Lung (tissue), 12 donors: ENCODE data around the gene SPTBN1. TPM values are rescaled to one million over a fixed set of nuclear protein-coding genes. Genes with fewer than 3 reads are reported as not detected.
A peak's percentile ranks its signal among the peaks of the same experiment; 100 is the strongest.

ENCODE experiments used
- ATAC-seq: fragments of 200-7000 bp; cut with Tn5 transposase; one replicate; pipeline ENCODE4 v1.9.1; 2020; ENCODE audit warnings: moderate number of reproducible peaks; ENCODE audit not compliant: insufficient read depth, low FRiP score
- DNase-seq, 3 donors: peaks; one replicate each; pipeline ENCODE4 v3.0.0-alpha.2; 2013 to 2017
- H3K27ac ChIP-seq, 2 donors: one replicate each; pipeline ENCODE4 v1.5.1; 2013; ENCODE audit warnings: mild to moderate bottlenecking in 2 of 2, moderate library complexity in 2 of 2, control low read depth in 1 of 2, inconsistent platforms in 1 of 2, low read depth in 1 of 2, low read length in 1 of 2
- H3K27me3 ChIP-seq, 3 donors: one replicate each; pipeline ENCODE4 v1.5.1; 2013; ENCODE audit warnings: low read length in 2 of 3; ENCODE audit not compliant: control insufficient read depth in 3 of 3, insufficient read depth in 3 of 3
- H3K36me3 ChIP-seq, 4 donors: one replicate each; pipeline ENCODE4 v1.5.1; 2013; ENCODE audit warnings: low read length in 4 of 4, mild to moderate bottlenecking in 1 of 4, moderate library complexity in 1 of 4; ENCODE audit not compliant: control insufficient read depth in 4 of 4, insufficient read depth in 4 of 4
- H3K4me1 ChIP-seq, 5 donors: one replicate each; pipeline ENCODE4 v1.5.1; 2013; ENCODE audit warnings: low read length in 5 of 5, mild to moderate bottlenecking in 2 of 5, moderate library complexity in 1 of 5; ENCODE audit not compliant: control insufficient read depth in 5 of 5, insufficient read depth in 5 of 5
- H3K4me3 ChIP-seq: one replicate; pipeline ENCODE4 v1.5.1; 2013; ENCODE audit warnings: mild to moderate bottlenecking, control low read depth, moderate library complexity
- H3K9ac ChIP-seq, 2 donors: one replicate each; pipeline ENCODE4 v1.5.1; 2013; ENCODE audit warnings: low read length in 2 of 2, control low read depth in 1 of 2; ENCODE audit not compliant: insufficient read depth in 1 of 2
- H3K9me3 ChIP-seq, 4 donors: one replicate each; pipeline ENCODE4 v1.5.1; 2013; ENCODE audit warnings: low read length in 3 of 4, mild to moderate bottlenecking in 1 of 4, moderate library complexity in 1 of 4; ENCODE audit not compliant: control insufficient read depth in 4 of 4, insufficient read depth in 3 of 4
- WGBS, 2 donors: extraction: QIAGEN DNeasy Blood & Tissue Kit; methylation state at CpG; one replicate each; pipeline ENCODE4 v1.1.7; 2013; 5-methylcytosine and 5-hydroxymethylcytosine counted together
- polyA plus RNA-seq, 2 donors: library from polyadenylated mRNA; stranded (reverse); fragments of 200-250 nt; gene quantifications; one replicate each; pipeline ENCODE4 v1.2.1, GENCODE V29; 2013
- total RNA-seq, 2 donors: library from RNA; depleted of rRNA in 1 of 2; stranded (reverse); fragments of >200 nt in 1 of 2; gene quantifications; one replicate each; pipeline ENCODE4 v1.2.1, GENCODE V29; 2014 to 2021
- TF ChIP-seq, protein P1 (sequence below): IDR thresholded peaks from 2 replicates; pipeline ENCODE4 v1.5.1; 2012; ENCODE audit warnings: mild to moderate bottlenecking; ENCODE audit errors: control extremely low read depth, extremely low read depth
- donor health status: control.
- donor health status: control.
- donor health status: Bipolar disorder and iron deficiency.
- donor health status: healthy.
- donor health status: DM: yes; HTN: yes; CAD: no.

Gene SPTBN1
- total and polyA plus RNA-seq, 4 donors = 89.4 to 715 (median 275) TPM

DNA sequence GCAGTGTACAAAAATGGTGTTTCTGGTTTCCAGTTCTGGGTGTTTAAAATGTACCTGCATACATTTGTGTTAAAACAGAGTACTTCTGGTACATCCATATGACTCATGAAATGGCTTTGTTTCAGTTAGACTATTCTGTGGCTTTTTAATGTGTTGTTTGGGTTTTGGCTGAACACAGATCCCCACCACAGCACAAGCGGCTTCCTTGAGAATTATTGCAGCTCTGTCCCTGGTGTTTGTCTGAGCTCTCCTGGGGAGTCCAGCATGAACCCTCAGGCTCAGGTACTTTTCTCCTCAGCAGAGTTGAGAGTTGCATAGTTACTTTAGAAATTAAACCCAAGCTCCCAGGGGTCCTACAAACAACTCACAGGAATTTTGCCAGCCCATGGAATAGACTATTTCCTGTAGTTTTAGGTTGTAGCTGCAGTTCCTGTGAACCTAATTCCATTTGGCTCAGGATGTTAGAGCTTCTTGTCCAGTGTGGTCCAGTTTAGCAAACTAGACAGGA, 202.5 kb downstream of the SPTBN1 start:
- Histone ChIP-seq H3K4me1 (no peaks in the 10 kb centered on the region), H3K27me3 (no peaks in the 10 kb centered on the region), H3K9ac (no peak overlapping the region), H3K36me3 (peaks cover 45 to 88% (median 62%) of the 10 kb centered on the region in 4 donors), H3K9me3 (no peaks in the 10 kb centered on the region), H3K27ac (peak overlapping the region in 1 of 2 donors; percentile 2), H3K4me3 (no peak overlapping the region)
- TF ChIP-seq, protein P1, sequence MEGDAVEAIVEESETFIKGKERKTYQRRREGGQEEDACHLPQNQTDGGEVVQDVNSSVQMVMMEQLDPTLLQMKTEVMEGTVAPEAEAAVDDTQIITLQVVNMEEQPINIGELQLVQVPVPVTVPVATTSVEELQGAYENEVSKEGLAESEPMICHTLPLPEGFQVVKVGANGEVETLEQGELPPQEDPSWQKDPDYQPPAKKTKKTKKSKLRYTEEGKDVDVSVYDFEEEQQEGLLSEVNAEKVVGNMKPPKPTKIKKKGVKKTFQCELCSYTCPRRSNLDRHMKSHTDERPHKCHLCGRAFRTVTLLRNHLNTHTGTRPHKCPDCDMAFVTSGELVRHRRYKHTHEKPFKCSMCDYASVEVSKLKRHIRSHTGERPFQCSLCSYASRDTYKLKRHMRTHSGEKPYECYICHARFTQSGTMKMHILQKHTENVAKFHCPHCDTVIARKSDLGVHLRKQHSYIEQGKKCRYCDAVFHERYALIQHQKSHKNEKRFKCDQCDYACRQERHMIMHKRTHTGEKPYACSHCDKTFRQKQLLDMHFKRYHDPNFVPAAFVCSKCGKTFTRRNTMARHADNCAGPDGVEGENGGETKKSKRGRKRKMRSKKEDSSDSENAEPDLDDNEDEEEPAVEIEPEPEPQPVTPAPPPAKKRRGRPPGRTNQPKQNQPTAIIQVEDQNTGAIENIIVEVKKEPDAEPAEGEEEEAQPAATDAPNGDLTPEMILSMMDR = no peak
- ATAC-seq (no peak), DNase-seq (no peak)
- 81% methylated on average over 1 of the region's 1 CpG for WGBS, 2 donors

DNA sequence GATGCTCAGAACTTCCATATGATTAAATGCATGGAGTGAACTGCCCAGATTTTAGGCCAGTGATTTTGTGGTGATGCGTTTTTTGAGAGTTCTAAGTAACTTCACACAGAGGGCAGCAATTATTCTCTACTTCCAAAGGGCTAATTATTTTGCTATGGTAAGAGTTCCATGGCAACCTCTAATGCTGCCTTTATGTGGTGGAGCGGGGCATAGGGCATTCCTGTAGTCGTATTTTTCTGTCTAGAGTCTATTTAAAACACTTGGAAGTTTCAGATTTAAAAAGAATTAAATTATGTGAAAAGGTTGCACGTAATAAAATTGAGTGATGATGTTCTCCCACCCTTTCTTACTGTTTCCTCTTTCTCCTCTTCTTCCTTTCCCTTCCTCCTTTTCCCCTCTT, 203.4 kb downstream of the SPTBN1 start:
- H3K36me3 ChIP-seq = peaks cover 43 to 89% (median 64%) of the 10 kb centered on the region in 4 donors
- H3K4me1 ChIP-seq = peaks cover 0 to 1% (median 0%) of the 10 kb centered on the region in 5 donors
- DNase-seq (no peak), ATAC-seq (no peak)
- no peaks in the 10 kb centered on the region for H3K9me3 ChIP-seq
- WGBS, 2 donors = 84 to 94% methylated on average over 4 of the region's 4 CpGs
- no peak overlapping the region for H3K4me3 ChIP-seq
- no peak overlapping the region for H3K9ac ChIP-seq
- peak overlapping the region in 1 of 2 donors; percentile 72 for H3K27ac ChIP-seq
- no peaks in the 10 kb centered on the region for H3K27me3 ChIP-seq
- TF ChIP-seq, protein P1 = no peak

DNA sequence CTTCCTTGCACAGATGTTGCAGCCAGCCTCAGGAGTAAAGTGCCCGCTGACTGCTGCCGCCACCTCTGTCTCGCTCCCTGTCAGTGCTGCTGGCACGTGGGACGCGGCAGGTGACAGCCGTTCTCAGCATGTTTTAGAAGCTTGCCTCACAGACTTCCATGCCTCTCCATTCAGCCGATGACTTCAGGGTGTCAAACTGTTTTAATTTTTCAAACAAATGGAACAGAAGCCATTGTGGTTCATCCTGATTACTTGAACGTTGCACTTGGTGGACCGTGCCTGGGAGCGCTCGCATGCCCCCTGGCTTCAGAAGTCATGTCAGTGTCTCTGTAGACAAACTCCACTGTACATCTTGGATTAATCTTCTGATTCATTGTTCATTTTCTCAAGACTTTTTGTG, 204.6 kb downstream of the SPTBN1 start:
- Histone ChIP-seq H3K9ac (no peak overlapping the region), H3K4me3 (no peak overlapping the region), H3K36me3 (peaks cover 39 to 88% (median 62%) of the 10 kb centered on the region in 4 donors), H3K4me1 (peaks cover 0 to 14% (median 8%) of the 10 kb centered on the region in 5 donors), H3K9me3 (no peaks in the 10 kb centered on the region), H3K27ac (no peak overlapping the region), H3K27me3 (no peaks in the 10 kb centered on the region)
- 82% methylated on average over 12 of the region's 12 CpGs for WGBS, 2 donors
- TF ChIP-seq, protein P1 = no peak
- DNase-seq (no peak), ATAC-seq (no peak)

DNA sequence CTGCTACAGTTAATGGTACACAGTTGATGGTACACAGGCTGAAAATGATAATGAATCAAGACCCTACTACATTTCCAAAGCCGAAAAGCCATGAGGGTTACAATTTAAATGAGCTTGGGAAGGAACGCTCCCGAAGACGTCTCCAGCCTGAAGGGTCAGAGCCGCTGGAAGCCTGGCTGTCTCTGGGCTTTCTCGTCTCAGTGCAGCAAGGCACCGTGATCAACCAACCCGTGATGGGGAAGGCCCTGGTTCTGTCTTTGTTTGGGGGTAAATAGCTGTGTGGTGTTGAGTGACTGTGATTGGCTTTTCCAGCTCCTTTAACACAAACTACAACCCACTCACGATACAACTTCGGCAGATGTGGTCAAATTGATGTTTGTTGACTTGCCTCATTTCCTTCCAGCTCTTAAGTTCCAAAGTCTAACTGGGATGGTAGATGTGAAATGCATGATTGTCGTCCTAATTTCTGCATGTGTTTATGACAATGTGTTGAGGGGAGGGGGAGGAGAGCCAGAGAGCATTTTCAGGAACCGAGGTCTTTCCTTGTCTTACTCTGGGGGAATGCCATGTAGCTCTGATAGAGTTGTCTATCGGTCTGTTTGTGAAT, 207.4 kb downstream of the SPTBN1 start:
- peak overlapping the region in 1 of 2 donors; percentile 0 for H3K27ac ChIP-seq
- WGBS, 2 donors = 86 to 87% methylated on average over 13 of the region's 13 CpGs
- no peaks in the 10 kb centered on the region for H3K27me3 ChIP-seq
- peaks cover 4 to 41% (median 27%) of the 10 kb centered on the region in 5 donors for H3K4me1 ChIP-seq
- H3K9me3 ChIP-seq = no peaks in the 10 kb centered on the region
- TF ChIP-seq, protein P1 = no peak
- H3K4me3 ChIP-seq = no peak overlapping the region
- ATAC-seq (no peak), DNase-seq (no peak)
- peaks cover 35 to 80% (median 56%) of the 10 kb centered on the region in 4 donors for H3K36me3 ChIP-seq
- no peak overlapping the region for H3K9ac ChIP-seq
